ENCODE data around the gene IFNAR1. TPM values are rescaled to one million over a fixed set of nuclear protein-coding genes. Genes with fewer than 3 reads are reported as not detected.

IFNAR1 gene
- total RNA-seq, 8 experiments from 2014 or later = 13.9 to 49.0 (median 17.4) TPM

- no peak for ATAC-seq (replicated peaks in 6 of 8)
- H3K27ac ChIP-seq = no peak overlapping the region
- 60 to 91% (median 77%) methylated on average over 3 to 4 of the region's 7 CpGs; no CpG with 5 or more reads in 4 of the 10 experiments for WGBS, 10 experiments
- in situ Hi-C loops (cut with MboI; ENCODE audit: low pct_unique_long_range_greater_than_20kb in 2 of 9, low sequenced_read_pairs in 9 of 9, unreplicated experiment in 9 of 9) = no loop called here
- H3K4me1 ChIP-seq (replicated peaks in 1 of 2) = no peaks in the 10 kb centered on the region
- H3K4me3 ChIP-seq = no peak overlapping the region
These were observed 31.0 kb upstream of the IFNAR1 start for GRCh38 chr21:33293811-33294216.

DNA sequence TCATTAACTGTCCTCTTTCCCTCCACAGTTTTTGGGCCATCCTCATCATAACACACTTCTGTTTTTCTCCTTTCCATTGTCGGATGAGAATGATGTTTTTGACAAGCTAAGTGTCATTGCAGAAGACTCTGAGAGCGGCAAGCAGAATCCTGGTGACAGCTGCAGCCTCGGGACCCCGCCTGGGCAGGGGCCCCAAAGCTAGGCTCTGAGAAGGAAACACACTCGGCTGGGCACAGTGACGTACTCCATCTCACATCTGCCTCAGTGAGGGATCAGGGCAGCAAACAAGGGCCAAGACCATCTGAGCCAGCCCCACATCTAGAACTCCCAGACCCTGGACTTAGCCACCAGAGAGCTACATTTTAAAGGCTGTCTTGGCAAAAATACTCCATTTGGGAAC, 28.6 kb upstream of the IFNAR1 start:
- WGBS, 10 experiments = 74 to 100% (median 76%) methylated on average over 1 to 5 of the region's 6 CpGs; no CpG with 5 or more reads in 5 of the 10 experiments
- ATAC-seq (replicated peaks in 6 of 8) = no peak
- no peaks in the 10 kb centered on the region for H3K4me1 ChIP-seq (replicated peaks in 1 of 2)
- H3K27ac ChIP-seq = no peak overlapping the region
- no peak overlapping the region for H3K4me3 ChIP-seq
- in situ Hi-C loops (cut with MboI; ENCODE audit: low pct_unique_long_range_greater_than_20kb in 2 of 9, low sequenced_read_pairs in 9 of 9, unreplicated experiment in 9 of 9) = no loop called here

DNA sequence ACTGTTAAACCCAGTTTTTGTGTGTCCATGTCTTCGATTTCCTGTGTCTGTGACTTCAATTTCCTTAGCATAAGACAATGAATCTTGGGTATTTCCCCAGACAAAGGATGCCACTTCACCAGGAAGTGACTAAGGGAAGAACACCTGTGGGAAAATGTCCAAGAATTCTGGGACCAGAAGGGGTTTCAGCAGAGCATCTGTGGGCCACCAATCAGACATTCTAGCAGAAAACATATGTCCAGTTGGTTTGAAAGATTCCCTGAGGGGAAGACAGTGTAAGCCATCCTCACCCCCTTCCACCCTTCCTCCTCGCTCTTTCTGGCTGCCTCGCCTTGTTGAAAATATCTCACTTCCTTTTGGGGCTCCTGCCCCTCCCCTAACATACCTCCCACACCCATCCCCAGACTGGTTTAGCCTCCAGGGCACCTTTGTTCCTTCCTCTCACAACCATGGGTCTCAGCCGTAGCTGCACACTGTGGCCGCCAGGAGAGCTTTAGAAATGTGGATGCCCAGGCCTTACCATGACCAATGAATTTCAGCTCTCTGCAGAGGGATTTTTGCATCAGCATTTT, 25.5 kb upstream of the IFNAR1 start:
- in situ Hi-C loops (cut with MboI; ENCODE audit: low pct_unique_long_range_greater_than_20kb in 2 of 9, low sequenced_read_pairs in 9 of 9, unreplicated experiment in 9 of 9) = no loop called here
- no peaks in the 10 kb centered on the region for H3K4me1 ChIP-seq (replicated peaks in 1 of 2)
- no peak overlapping the region for H3K4me3 ChIP-seq
- 40 to 93% (median 80%) methylated on average over 1 to 5 of the region's 5 CpGs; no CpG with 5 or more reads in 3 of the 10 experiments for WGBS, 10 experiments
- no peak overlapping the region for H3K27ac ChIP-seq
- ATAC-seq (replicated peaks in 6 of 8) = peak in 1 of 8 experiments; percentile 58

GRCh38 chr21:33300701-33301631, 23.8 kb upstream of the IFNAR1 start:
- Histone ChIP-seq H3K4me1 (replicated peaks in 1 of 2) (no peaks in the 10 kb centered on the region), H3K27ac (no peak overlapping the region), H3K4me3 (no peak overlapping the region)
- in situ Hi-C loops (cut with MboI; ENCODE audit: low pct_unique_long_range_greater_than_20kb in 2 of 9, low sequenced_read_pairs in 9 of 9, unreplicated experiment in 9 of 9) = no loop called here
- WGBS, 10 experiments = 32 to 95% (median 64%) methylated on average over 1 to 8 of the region's 10 CpGs
- peak in 1 of 8 experiments; percentile 16 for ATAC-seq (replicated peaks in 6 of 8)

DNA sequence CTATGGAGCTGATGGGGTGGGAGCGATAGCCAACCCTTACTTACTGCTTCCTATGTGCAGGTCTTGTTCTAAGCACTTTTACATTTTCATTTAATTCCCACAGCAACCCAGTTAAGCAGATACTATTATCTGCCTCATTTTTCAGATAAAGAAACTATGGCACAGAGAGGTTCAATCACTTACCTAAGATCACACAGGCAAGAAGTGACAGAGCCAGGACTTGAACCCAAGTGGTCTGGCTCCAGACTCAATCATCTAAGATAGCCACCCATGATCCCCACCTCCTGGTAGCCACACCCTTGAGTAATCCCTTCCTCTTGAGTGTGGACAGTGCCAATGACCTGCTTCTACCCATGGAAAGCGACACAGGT, 23.2 kb upstream of the IFNAR1 start:
- WGBS, 10 experiments = 80 to 100% (median 100%) methylated on average over 1 to 2 of the region's 2 CpGs; no CpG with 5 or more reads in 1 of the 10 experiments
- ATAC-seq (replicated peaks in 6 of 8) = no peak
- Histone ChIP-seq H3K4me1 (replicated peaks in 1 of 2) (no peaks in the 10 kb centered on the region), H3K27ac (no peak overlapping the region), H3K4me3 (no peak overlapping the region)
- in situ Hi-C loops (cut with MboI; ENCODE audit: low pct_unique_long_range_greater_than_20kb in 2 of 9, low sequenced_read_pairs in 9 of 9, unreplicated experiment in 9 of 9) = no loop called here

DNA sequence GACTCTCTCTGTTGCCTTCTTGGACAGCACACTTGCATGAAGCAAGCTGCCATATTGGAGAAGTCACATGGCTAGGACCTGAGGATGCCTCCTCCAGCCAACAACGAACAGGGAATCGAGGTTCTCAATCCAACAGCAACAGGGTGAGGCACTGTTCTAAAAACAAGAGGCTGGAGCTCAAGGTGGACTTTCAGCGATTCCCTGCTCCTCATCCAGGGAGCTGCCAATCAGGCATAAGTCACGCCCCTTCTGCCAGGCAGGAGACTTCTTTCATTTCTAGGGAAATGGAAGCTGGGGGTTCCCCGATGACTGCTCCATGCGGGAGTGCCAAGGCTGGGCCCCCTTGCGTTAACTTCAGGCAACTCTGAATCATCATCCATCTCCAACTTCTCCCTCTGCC, 22.7 kb upstream of the IFNAR1 start:
- in situ Hi-C loops (cut with MboI; ENCODE audit: low pct_unique_long_range_greater_than_20kb in 2 of 9, low sequenced_read_pairs in 9 of 9, unreplicated experiment in 9 of 9) = no loop called here
- Histone ChIP-seq H3K4me3 (no peak overlapping the region), H3K27ac (no peak overlapping the region), H3K4me1 (replicated peaks in 1 of 2) (no peaks in the 10 kb centered on the region)
- no peak for ATAC-seq (replicated peaks in 6 of 8)
- 83 to 100% (median 100%) methylated on average over 1 to 6 of the region's 7 CpGs; no CpG with 5 or more reads in 1 of the 10 experiments for WGBS, 10 experiments

DNA sequence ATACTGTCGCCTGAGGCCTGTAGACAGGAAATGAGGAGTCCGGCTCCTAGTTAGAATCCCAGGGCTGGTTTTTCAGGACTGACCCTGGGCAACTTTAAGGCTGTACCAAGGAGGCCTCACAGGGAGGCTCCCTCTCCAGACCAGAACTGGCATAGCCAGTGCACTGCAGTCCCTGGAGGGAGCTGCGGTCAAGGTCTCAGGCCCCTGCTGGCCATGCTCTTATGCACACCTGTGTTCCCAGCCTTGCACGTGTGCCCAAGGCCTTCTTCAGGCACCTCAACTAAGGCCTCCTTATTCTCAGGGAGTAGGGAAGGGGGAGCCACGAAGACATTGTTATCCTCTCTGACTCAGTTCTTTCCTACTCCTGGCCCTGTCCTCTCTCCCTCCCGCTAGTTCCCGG, 22.0 kb upstream of the IFNAR1 start:
- no peak overlapping the region for H3K4me3 ChIP-seq
- H3K4me1 ChIP-seq (replicated peaks in 1 of 2) = no peaks in the 10 kb centered on the region
- H3K27ac ChIP-seq = no peak overlapping the region
- no peak for ATAC-seq (replicated peaks in 6 of 8)
- in situ Hi-C loops (cut with MboI; ENCODE audit: low pct_unique_long_range_greater_than_20kb in 2 of 9, low sequenced_read_pairs in 9 of 9, unreplicated experiment in 9 of 9) = no loop called here
- 67 to 93% (median 80%) methylated on average over 1 to 3 of the region's 7 CpGs; no CpG with 5 or more reads in 5 of the 10 experiments for WGBS, 10 experiments

DNA sequence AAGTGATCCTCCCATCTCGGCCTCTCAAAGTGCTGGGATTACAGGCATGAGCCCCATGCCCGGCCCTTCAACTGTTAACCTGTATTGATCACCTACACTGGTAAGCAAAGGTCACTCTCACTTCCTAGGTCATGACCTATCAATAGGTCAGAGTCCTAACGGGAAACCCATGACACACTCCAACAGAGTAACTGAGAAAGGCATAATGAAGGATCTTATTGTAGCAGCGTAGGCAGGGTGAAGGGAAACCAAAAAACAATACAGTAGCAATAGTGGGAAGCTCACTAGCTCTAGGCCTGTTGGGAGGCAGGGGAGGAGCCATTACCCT, 19.5 kb upstream of the IFNAR1 start:
- 33 to 100% (median 88%) methylated on average over 1 to 4 of the region's 4 CpGs; no CpG with 5 or more reads in 2 of the 10 experiments for WGBS, 10 experiments
- H3K27ac ChIP-seq = no peak overlapping the region
- no peak for ATAC-seq (replicated peaks in 6 of 8)
- in situ Hi-C loops (cut with MboI; ENCODE audit: low pct_unique_long_range_greater_than_20kb in 2 of 9, low sequenced_read_pairs in 9 of 9, unreplicated experiment in 9 of 9) = no loop called here
- no peak overlapping the region for H3K4me3 ChIP-seq
- H3K4me1 ChIP-seq (replicated peaks in 1 of 2) = no peaks in the 10 kb centered on the region

DNA sequence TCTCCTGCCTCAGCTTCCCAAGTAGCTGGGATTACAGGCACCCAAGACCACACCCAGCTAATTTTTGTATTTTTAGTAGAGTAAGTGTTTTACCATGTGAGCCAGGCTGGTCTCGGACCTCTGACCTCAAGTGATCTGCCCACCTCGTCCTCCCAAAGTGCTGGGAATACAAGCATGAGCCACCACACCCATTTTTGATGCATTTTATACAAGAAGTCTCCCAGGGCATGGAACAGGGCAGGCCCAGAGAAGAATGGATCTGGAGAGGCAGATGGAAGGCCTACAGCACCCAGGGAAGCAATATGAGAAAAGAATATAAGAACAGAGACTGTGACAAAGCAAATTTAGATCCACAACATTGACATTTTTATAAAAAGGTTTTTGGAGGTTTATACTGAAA, 18.8 kb upstream of the IFNAR1 start:
- WGBS, 10 experiments = 20 to 100% (median 60%) methylated on average over 1 to 2 of the region's 2 CpGs; no CpG with 5 or more reads in 3 of the 10 experiments
- H3K4me1 ChIP-seq (replicated peaks in 1 of 2) = no peaks in the 10 kb centered on the region
- peak in 2 of 8 experiments; percentile 58 to 76 for ATAC-seq (replicated peaks in 6 of 8)
- in situ Hi-C loops (cut with MboI; ENCODE audit: low pct_unique_long_range_greater_than_20kb in 2 of 9, low sequenced_read_pairs in 9 of 9, unreplicated experiment in 9 of 9) = no loop called here
- no peak overlapping the region for H3K27ac ChIP-seq
- no peak overlapping the region for H3K4me3 ChIP-seq

- in situ Hi-C loops (cut with MboI; ENCODE audit: low pct_unique_long_range_greater_than_20kb in 2 of 9, low sequenced_read_pairs in 9 of 9, unreplicated experiment in 9 of 9) = no loop called here
- no peaks in the 10 kb centered on the region for H3K4me1 ChIP-seq (replicated peaks in 1 of 2)
- H3K4me3 ChIP-seq = no peak overlapping the region
- no peak overlapping the region for H3K27ac ChIP-seq
- WGBS, 10 experiments = 16 to 86% (median 58%) methylated on average over 1 to 6 of the region's 6 CpGs; no CpG with 5 or more reads in 1 of the 10 experiments
- peak in 2 of 8 experiments; percentile 32 to 34 for ATAC-seq (replicated peaks in 6 of 8)
These were observed 15.9 kb upstream of the IFNAR1 start for GRCh38 chr21:33308586-33309490.

GRCh38 chr21:33309778-33310177, 15.0 kb upstream of the IFNAR1 start:
- WGBS, 10 experiments = 0 to 100% (median 77%) methylated on average over 1 of the region's 1 CpG; no CpG with 5 or more reads in 4 of the 10 experiments

DNA sequence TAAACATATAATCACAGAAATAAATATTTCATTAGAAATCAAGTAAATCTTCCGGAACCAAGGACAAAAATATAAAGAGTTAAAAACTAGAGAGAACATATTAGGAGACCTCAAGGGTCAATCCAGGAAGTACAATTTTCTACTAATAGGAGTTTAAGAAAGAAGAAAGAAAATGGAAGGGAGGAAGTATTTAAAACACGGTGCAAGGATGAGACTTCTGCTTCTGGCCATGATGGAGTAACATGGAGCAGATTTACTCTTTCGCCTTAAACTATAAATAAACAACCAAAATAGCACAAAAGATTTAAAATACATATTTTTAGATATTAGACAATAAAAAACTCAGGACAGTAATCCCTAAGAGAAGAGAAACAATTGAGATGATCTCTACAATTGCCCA, 12.6 kb upstream of the IFNAR1 start:
- Histone ChIP-seq H3K27ac (no peak overlapping the region), H3K4me3 (no peak overlapping the region), H3K4me1 (replicated peaks in 1 of 2) (no peaks in the 10 kb centered on the region)
- ATAC-seq (replicated peaks in 6 of 8) = no peak
- 59 to 96% (median 90%) methylated on average over 2 to 3 of the region's 3 CpGs for WGBS, 10 experiments
- in situ Hi-C loops (cut with MboI; ENCODE audit: low pct_unique_long_range_greater_than_20kb in 2 of 9, low sequenced_read_pairs in 9 of 9, unreplicated experiment in 9 of 9) = no loop called here

More at GRCh38 chr21:33309778-33310177, 15.0 kb upstream of the IFNAR1 start:
- ATAC-seq (replicated peaks in 6 of 8) = no peak
- in situ Hi-C loops (cut with MboI; ENCODE audit: low pct_unique_long_range_greater_than_20kb in 2 of 9, low sequenced_read_pairs in 9 of 9, unreplicated experiment in 9 of 9) = no loop called here
- H3K4me3 ChIP-seq = no peak overlapping the region
- H3K27ac ChIP-seq = no peak overlapping the region
- no peaks in the 10 kb centered on the region for H3K4me1 ChIP-seq (replicated peaks in 1 of 2)

- Histone ChIP-seq H3K27ac (no peak overlapping the region), H3K4me3 (no peak overlapping the region), H3K4me1 (replicated peaks in 1 of 2) (no peaks in the 10 kb centered on the region)
- in situ Hi-C loops (cut with MboI; ENCODE audit: low pct_unique_long_range_greater_than_20kb in 2 of 9, low sequenced_read_pairs in 9 of 9, unreplicated experiment in 9 of 9) = no loop called here
- 89 to 100% (median 100%) methylated on average over 1 of the region's 1 CpG; no CpG with 5 or more reads in 2 of the 10 experiments for WGBS, 10 experiments
- ATAC-seq (replicated peaks in 6 of 8) = no peak
These were observed 11.6 kb upstream of the IFNAR1 start for GRCh38 chr21:33313183-33313582.

Data from motor neuron (in vitro differentiated cells).